Ovary (tissue), 9 donors: ENCODE data around the gene PAK2. TPM values are rescaled to one million over a fixed set of nuclear protein-coding genes. Genes with fewer than 3 reads are reported as not detected.

Experiments
- DNase-seq, 5 donors: peaks; one replicate each; pipeline ENCODE4 v3.0.0-alpha.2; 2019 to 2020
- H3K27ac ChIP-seq, 2 donors: fragments of 200-600 bp; one replicate each; pipeline versions ENCODE4 v1.5.1 to v1.8.0; 2019 to 2022
- H3K27me3 ChIP-seq: fragments of 200-600 bp; one replicate; pipeline ENCODE4 v1.8.0; 2022
- H3K36me3 ChIP-seq: fragments of 200-600 bp; sonication (generic); one replicate; pipeline ENCODE4 v1.5.1; 2019
- H3K4me1 ChIP-seq: one replicate; pipeline ENCODE4 v1.8.1; 2013; ENCODE audit warnings: mild to moderate bottlenecking, moderate library complexity; ENCODE audit not compliant: insufficient read depth
- H3K4me3 ChIP-seq: fragments of 200-600 bp; sonication (generic); one replicate; pipeline ENCODE4 v1.5.1; 2017
- H3K9me3 ChIP-seq, 2 donors: fragments of 200-600 bp in 1 of 2; sonication (generic) in 1 of 2; one replicate each; pipeline versions ENCODE4 v1.5.1 to v1.8.1; 2013 to 2019; ENCODE audit warnings: mild to moderate bottlenecking in 1 of 2, moderate library complexity in 1 of 2
- EP300 ChIP-seq: sonication (generic); formaldehyde crosslinking; IDR thresholded peaks from one replicate; pipeline ENCODE4 v1.6.1; 2017; ENCODE audit warnings: antibody characterized with exemption
- POLR2A ChIP-seq: fragments of 450-650 bp; IDR thresholded peaks from one replicate; pipeline ENCODE4 v1.6.1; 2017; ENCODE audit warnings: antibody characterized with exemption, mild to moderate bottlenecking, moderate library complexity
- WGBS, 3 donors: extraction: QIAGEN DNeasy Blood & Tissue Kit in 1 of 3; methylation state at CpG; one replicate each; pipeline versions ENCODE4 v1.1.5 to v1.1.7; 2013 to 2017; 5-methylcytosine and 5-hydroxymethylcytosine counted together
- intact Hi-C, 4 donors: fragments of 100-400 bp; cut with DNase I; formaldehyde crosslinking; loops; one replicate each; pipeline versions ENCODE4 v1.11.0 to v1.15.1; 2022 to 2023
- polyA plus RNA-seq, 2 donors: library from polyadenylated mRNA; stranded (reverse); fragments of 200-250 nt in 1 of 2; fragments of 350-450 nt in 1 of 2; fragmentation: Illumina TruSeq in 1 of 2; extraction: RNeasy Lipid Tissue Mini Kit (QIAGEN cat#74804) in 1 of 2; gene quantifications; one replicate each; pipeline ENCODE4 v1.2.3, GENCODE V29; 2013 to 2014
- total RNA-seq, 7 donors: library from RNA; depleted of rRNA in 2 of 7; stranded (reverse); fragments of >200 nt in 2 of 7; fragmentation: NEBNext Ultra II Directional in 3 of 7; extraction: Animal tissue kit (Norgen Biotek cat#: 25700) in 3 of 7; gene quantifications; one replicate each; pipeline versions ENCODE4 v1.1.0 to v1.2.4, GENCODE V29; 2016 to 2023
- TF ChIP-seq, protein P1 (sequence below), 3 donors: fragments of 450-650 bp in 2 of 3; fragments of 200-600 bp in 1 of 3; IDR thresholded peaks; one replicate each; pipeline versions ENCODE4 v1.5.1 to v1.8.0; 2016 to 2022; ENCODE audit warnings: antibody characterized with exemption in 3 of 3, mild to moderate bottlenecking in 1 of 3
- donor health status: DM: no; HTN: no; CAD: no; lungs with moderate emphysema.
- donor health status: DM: no; HTN: no; CAD: no.
- donor health status: Bipolar disorder and iron deficiency.
- donor health status: DM: yes; HTN: yes; CAD: no.
- donor health status: DM: no; HTN: no; CAD: no.
- donor health status: DM: yes; HTN: yes; CAD: no.

Gene PAK2
- total and polyA plus RNA-seq, 9 donors = 17.0 to 59.5 (median 44.2) TPM

- Histone ChIP-seq H3K27ac (no peak overlapping the region), H3K4me1 (no peaks in the 10 kb centered on the region), H3K9me3 (no peaks in the 10 kb centered on the region), H3K36me3 (no peaks in the 10 kb centered on the region), H3K27me3 (no peaks in the 10 kb centered on the region), H3K4me3 (no peak overlapping the region)
- no peak for DNase-seq
- TF ChIP-seq EP300 (no peak), POLR2A (no peak)
- TF ChIP-seq, protein P1, sequence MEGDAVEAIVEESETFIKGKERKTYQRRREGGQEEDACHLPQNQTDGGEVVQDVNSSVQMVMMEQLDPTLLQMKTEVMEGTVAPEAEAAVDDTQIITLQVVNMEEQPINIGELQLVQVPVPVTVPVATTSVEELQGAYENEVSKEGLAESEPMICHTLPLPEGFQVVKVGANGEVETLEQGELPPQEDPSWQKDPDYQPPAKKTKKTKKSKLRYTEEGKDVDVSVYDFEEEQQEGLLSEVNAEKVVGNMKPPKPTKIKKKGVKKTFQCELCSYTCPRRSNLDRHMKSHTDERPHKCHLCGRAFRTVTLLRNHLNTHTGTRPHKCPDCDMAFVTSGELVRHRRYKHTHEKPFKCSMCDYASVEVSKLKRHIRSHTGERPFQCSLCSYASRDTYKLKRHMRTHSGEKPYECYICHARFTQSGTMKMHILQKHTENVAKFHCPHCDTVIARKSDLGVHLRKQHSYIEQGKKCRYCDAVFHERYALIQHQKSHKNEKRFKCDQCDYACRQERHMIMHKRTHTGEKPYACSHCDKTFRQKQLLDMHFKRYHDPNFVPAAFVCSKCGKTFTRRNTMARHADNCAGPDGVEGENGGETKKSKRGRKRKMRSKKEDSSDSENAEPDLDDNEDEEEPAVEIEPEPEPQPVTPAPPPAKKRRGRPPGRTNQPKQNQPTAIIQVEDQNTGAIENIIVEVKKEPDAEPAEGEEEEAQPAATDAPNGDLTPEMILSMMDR (IDR thresholded peaks at IDR 0.05) = no peak
- whole genome bisulfite sequencing, 3 donors = 70 to 98% (median 79%) methylated on average over 2 of the region's 2 CpGs
- intact Hi-C loops = no loop called here
Measured at GRCh38 chr3:196721097-196721496, 18.6 kb upstream of the PAK2 start.

DNA sequence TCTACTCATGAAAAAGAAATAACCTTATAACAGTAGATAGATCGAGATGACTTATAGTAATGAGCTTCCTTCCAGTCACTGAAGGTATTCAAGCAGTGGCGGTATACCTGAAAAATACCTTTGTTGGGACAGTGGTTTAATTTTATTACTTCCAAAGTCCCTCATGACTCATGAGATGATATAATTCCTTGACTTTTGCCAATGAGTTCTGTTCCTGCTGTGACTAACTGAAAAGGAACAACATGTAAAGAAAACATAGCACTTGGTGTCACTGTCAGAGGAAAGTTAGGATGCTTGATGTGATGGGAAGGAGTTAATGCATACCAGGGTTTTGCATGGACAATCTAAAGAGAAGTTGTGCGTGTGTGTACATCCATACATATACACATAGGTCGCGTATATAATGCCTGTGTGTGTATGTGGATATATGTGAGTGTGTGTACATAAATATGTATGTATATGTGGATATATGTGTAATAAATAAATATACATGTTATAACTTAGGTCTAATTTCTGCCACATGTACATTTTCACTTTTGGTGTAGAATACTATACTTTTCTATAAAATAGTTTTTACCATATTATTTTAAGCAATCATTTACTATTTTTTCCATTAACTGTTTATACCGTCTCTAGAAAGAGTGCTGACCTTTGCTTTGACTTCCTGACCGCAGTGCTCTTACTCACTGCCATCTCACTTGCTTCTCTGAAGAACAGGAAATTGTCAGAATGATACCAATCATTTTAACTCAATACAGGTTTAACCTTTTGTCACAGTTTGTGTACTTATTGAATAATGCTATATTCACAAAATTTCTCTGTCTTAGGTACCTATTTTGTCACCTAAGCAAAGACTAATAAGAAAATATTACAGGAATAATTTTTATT is 12.6 kb upstream of the PAK2 start:
- no peak for TF ChIP-seq EP300
- TF ChIP-seq POLR2A = no peak
- TF ChIP-seq, protein P1 (IDR thresholded peaks at IDR 0.05) = no peak

GRCh38 chr3:196735751-196736150 is 3.9 kb upstream of the PAK2 start:
- Histone ChIP-seq H3K4me1 (no peaks in the 10 kb centered on the region), H3K9me3 (no peaks in the 10 kb centered on the region), H3K27me3 (no peaks in the 10 kb centered on the region), H3K36me3 (no peaks in the 10 kb centered on the region), H3K27ac (no peak overlapping the region), H3K4me3 (no peak overlapping the region)
- intact Hi-C loops = no loop called here
- TF ChIP-seq EP300 (no peak), POLR2A (no peak)
- TF ChIP-seq, protein P1 (IDR thresholded peaks at IDR 0.05) = no peak
- 79 to 84% (median 84%) methylated on average over 3 of the region's 3 CpGs for WGBS, 3 donors
- DNase-seq = no peak

More for the DNA sequence above, 12.6 kb upstream of the PAK2 start:
- no peak overlapping the region for H3K27ac ChIP-seq
- intact Hi-C loops = no loop called here
- 79 to 87% (median 82%) methylated on average over 7 of the region's 7 CpGs for WGBS, 3 donors
- H3K4me3 ChIP-seq = no peak overlapping the region
- no peak for DNase-seq
- H3K9me3 ChIP-seq = no peaks in the 10 kb centered on the region
- H3K27me3 ChIP-seq = no peaks in the 10 kb centered on the region
- H3K36me3 ChIP-seq = no peaks in the 10 kb centered on the region
- no peaks in the 10 kb centered on the region for H3K4me1 ChIP-seq

DNA sequence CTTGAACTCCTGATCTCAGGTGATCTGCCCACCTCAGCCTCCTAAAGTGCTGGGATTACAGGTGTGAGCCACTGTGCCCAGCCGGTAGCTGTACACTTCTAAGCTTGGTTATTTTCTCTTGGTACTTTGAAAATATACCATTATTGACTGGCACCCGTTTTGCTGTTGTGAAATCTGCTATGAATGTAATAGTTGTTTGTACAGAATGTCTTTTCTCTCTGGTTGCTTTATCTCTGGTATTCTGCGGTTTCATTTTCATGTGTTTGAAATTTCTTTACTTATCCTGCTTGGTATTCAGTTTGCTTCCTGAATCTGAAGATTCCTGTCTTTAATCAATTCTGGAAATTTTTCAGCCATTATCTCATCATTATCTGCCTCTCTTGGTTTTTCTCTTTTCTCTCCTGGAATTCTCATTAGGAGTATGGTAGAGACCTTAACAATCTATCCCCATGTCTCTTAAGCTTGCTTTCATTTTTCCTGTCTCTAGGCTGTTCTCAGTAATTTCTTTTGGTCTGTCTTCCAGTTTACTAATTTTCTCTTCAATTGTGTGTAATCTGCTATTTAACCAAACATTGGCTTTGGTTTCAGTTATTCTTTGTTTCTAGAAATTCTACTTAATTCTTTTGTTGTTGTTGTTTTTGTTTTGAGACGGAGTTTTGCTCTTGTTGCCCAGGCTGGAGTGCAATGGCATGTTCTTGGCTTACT is 2.8 kb upstream of the PAK2 start:
- Histone ChIP-seq H3K27ac (no peak overlapping the region), H3K4me1 (peaks cover 3% of the 10 kb centered on the region), H3K27me3 (no peaks in the 10 kb centered on the region), H3K4me3 (no peak overlapping the region), H3K36me3 (no peaks in the 10 kb centered on the region), H3K9me3 (no peaks in the 10 kb centered on the region)
- 97 to 98% (median 98%) methylated on average over 4 of the region's 4 CpGs for WGBS, 3 donors
- no peak for DNase-seq
- intact Hi-C loops = no loop called here
- TF ChIP-seq, protein P1 (IDR thresholded peaks at IDR 0.05) = no peak
- TF ChIP-seq EP300 (no peak), POLR2A (no peak)
